Cardiac ventricle fibroblast (primary cell): ENCODE measurements around the gene PIK3C2A. TPM values are rescaled to one million over a fixed set of nuclear protein-coding genes. Genes with fewer than 3 reads are reported as not detected.

Experiments used
- total RNA-seq: library from RNA; depleted of rRNA; stranded (reverse); fragments of >200 nt; gene quantifications from 2 replicates; pipeline ENCODE4 v1.2.3, GENCODE V29; 2015

PIK3C2A gene
- total RNA-seq, result 29.0 and 35.2 TPM in 2 replicates

GRCh38 chr11:17207317-17208256 is at the start of gene PIK3C2A:
Gene PIK3C2A (minus strand): TSS chr11:17207986. CDS start chr11:17169741, 38,245 bp downstream.

Other genes with a start within 250 kb of the PIK3C2A start
- gene PLEKHA7, start 193.6 kb downstream of the PIK3C2A start, total RNA-seq, result not detected in 2 replicates
- 1,042 and 1,320 TPM in 2 replicates for gene RPS13, start 130.3 kb downstream of the PIK3C2A start, total RNA-seq
- 73.3 and 82.8 TPM in 2 replicates for gene NUCB2, start 68.8 kb upstream of the PIK3C2A start, total RNA-seq
- gene NCR3LG1, start 143.8 kb upstream of the PIK3C2A start, total RNA-seq, result 3.5 TPM in 2 replicates
- not detected in 2 replicates for gene KCNJ11, start 180.7 kb upstream of the PIK3C2A start, total RNA-seq